ENCODE measurements around the gene REEP6. TPM values are rescaled to one million over a fixed set of nuclear protein-coding genes. Genes with fewer than 3 reads are reported as not detected.

Gene REEP6
- total RNA-seq, 2 donors from 2014 or later, result 5.0 to 6.4 TPM

- H3K27me3 ChIP-seq, result peaks cover 64% of the 10 kb centered on the region
- no peaks in the 10 kb centered on the region for H3K9me3 ChIP-seq
These were observed 44.1 kb upstream of the REEP6 start for GRCh38 chr19:1446713-1447481.

GRCh38 chr19:1447504-1447903 is 43.5 kb upstream of the REEP6 start:
- intact Hi-C loops (cut with DNase I), result no loop called here
- Histone ChIP-seq H3K27ac (no peak overlapping the region), H3K9ac (ENCODE audit: low read depth in 2 of 2, low read length in 2 of 2) (no peak overlapping the region), H3K9me3 (no peaks in the 10 kb centered on the region), H3K36me3 (no peaks in the 10 kb centered on the region), H3K4me1 (peaks cover 11% of the 10 kb centered on the region), H3K27me3 (peaks cover 70% of the 10 kb centered on the region), H3K4me3 (no peak overlapping the region)
- no peak for DNase-seq
- TF ChIP-seq CTCF (IDR thresholded peaks at IDR 0.05), result no peak

More at GRCh38 chr19:1446713-1447481, 44.1 kb upstream of the REEP6 start:
- peaks cover 11% of the 10 kb centered on the region for H3K4me1 ChIP-seq
- TF ChIP-seq CTCF (IDR thresholded peaks at IDR 0.05), result no peak
- H3K9ac ChIP-seq (ENCODE audit: low read depth in 2 of 2, low read length in 2 of 2), result no peak overlapping the region
- DNase-seq, result no peak
- no peaks in the 10 kb centered on the region for H3K36me3 ChIP-seq
- no peak overlapping the region for H3K4me3 ChIP-seq
- intact Hi-C loops (cut with DNase I), result no loop called here
- no peak overlapping the region for H3K27ac ChIP-seq

GRCh38 chr19:1447944-1448343 is 43.0 kb upstream of the REEP6 start:
- Histone ChIP-seq H3K27ac (no peak overlapping the region), H3K4me1 (peaks cover 11% of the 10 kb centered on the region), H3K36me3 (no peaks in the 10 kb centered on the region), H3K9ac (ENCODE audit: low read depth in 2 of 2, low read length in 2 of 2) (no peak overlapping the region), H3K4me3 (no peak overlapping the region), H3K9me3 (no peaks in the 10 kb centered on the region), H3K27me3 (peaks cover 75% of the 10 kb centered on the region)
- intact Hi-C loops (cut with DNase I), result no loop called here
- no peak for TF ChIP-seq CTCF (IDR thresholded peaks at IDR 0.05)
- DNase-seq, result no peak

- no peaks in the 10 kb centered on the region for H3K9me3 ChIP-seq
- H3K36me3 ChIP-seq, result no peaks in the 10 kb centered on the region
- TF ChIP-seq CTCF (IDR thresholded peaks at IDR 0.05), result no peak
- H3K27ac ChIP-seq, result no peak within 1 kb of the TSS
- DNase-seq, result no peak
- peaks cover 91% of the 10 kb centered on the region for H3K27me3 ChIP-seq
- intact Hi-C loops (cut with DNase I), result no loop called here
- peaks cover 6% of the 10 kb centered on the region for H3K4me1 ChIP-seq
- no peak within 1 kb of the TSS for H3K4me3 ChIP-seq
- no peak within 1 kb of the TSS for H3K9ac ChIP-seq (ENCODE audit: low read depth in 2 of 2, low read length in 2 of 2)
These were observed 41.2 kb upstream of the REEP6 start, which contains the start of gene APC2 for GRCh38 chr19:1449467-1450442. TSS of gene APC2 (plus strand) at chr19:1450121. CDS start at chr19:1453002, 2,881 bp downstream.

Data from colonic mucosa (tissue), 4 donors.